ENCODE data around the gene CDC42SE2. TPM values are rescaled to one million over a fixed set of nuclear protein-coding genes. Genes with fewer than 3 reads are reported as not detected.

Gene CDC42SE2
- total RNA-seq, 2 experiments from 2014 or later = 100 to 102 TPM

DNA sequence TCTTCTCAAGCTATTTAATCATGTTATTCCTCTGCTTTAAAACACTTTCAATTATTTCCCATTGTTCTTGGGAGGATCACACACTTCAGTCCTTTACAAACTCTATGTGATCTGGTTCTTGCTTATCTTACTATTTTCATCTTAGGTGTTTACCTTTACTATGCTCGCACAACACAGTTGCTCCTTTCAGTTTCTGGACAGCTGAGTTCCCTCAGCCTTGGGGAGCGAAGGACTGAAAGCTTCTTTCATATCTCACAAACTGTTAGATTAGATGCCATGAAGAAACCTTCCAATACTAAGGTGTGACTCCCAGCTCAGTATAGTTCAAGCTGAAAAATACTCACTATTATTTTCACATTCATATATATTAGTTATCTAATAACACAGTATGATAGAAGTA, 117.9 kb downstream of the CDC42SE2 start:
- Mint-ChIP-seq H3K4me3 (peak overlapping the region; percentile 40), H3K27ac (peak overlapping the region; percentile 99), H3K27me3 (no peaks in the 10 kb centered on the region), H3K9me3 (no peaks in the 10 kb centered on the region), H3K4me1 (ENCODE audit: low read depth) (peaks cover 85% of the 10 kb centered on the region), H3K36me3 (ENCODE audit: low read depth) (peaks cover 56% of the 10 kb centered on the region)
- ChIA-PET CTCF (interaction anchor here (0.7 to 4.4 kb wide), 31 partner anchors 9 to 217 kb away, joined by 3 to 38 read pairs (median 5); partner anchors contain the start of genes CDC42SE2 and HINT1), POLR2A (interaction anchor here (0.9 to 5.2 kb wide), 19 partner anchors 9 to 167 kb away, joined by 3 to 62 read pairs (median 4); partner anchors contain the start of gene CDC42SE2)
- DNase-seq (peak; percentile 29), ATAC-seq (peak; percentile 6)
- TF ChIP-seq, protein P1, sequence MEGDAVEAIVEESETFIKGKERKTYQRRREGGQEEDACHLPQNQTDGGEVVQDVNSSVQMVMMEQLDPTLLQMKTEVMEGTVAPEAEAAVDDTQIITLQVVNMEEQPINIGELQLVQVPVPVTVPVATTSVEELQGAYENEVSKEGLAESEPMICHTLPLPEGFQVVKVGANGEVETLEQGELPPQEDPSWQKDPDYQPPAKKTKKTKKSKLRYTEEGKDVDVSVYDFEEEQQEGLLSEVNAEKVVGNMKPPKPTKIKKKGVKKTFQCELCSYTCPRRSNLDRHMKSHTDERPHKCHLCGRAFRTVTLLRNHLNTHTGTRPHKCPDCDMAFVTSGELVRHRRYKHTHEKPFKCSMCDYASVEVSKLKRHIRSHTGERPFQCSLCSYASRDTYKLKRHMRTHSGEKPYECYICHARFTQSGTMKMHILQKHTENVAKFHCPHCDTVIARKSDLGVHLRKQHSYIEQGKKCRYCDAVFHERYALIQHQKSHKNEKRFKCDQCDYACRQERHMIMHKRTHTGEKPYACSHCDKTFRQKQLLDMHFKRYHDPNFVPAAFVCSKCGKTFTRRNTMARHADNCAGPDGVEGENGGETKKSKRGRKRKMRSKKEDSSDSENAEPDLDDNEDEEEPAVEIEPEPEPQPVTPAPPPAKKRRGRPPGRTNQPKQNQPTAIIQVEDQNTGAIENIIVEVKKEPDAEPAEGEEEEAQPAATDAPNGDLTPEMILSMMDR (IDR thresholded peaks at IDR 0.05) = no peak
- intact Hi-C loops (cut with micrococcal nuclease) = loop anchor here (2.0 to 5.0 kb wide), 3 partner anchors 59 to 209 kb away; partner anchors contain the start of gene LYRM7

DNA sequence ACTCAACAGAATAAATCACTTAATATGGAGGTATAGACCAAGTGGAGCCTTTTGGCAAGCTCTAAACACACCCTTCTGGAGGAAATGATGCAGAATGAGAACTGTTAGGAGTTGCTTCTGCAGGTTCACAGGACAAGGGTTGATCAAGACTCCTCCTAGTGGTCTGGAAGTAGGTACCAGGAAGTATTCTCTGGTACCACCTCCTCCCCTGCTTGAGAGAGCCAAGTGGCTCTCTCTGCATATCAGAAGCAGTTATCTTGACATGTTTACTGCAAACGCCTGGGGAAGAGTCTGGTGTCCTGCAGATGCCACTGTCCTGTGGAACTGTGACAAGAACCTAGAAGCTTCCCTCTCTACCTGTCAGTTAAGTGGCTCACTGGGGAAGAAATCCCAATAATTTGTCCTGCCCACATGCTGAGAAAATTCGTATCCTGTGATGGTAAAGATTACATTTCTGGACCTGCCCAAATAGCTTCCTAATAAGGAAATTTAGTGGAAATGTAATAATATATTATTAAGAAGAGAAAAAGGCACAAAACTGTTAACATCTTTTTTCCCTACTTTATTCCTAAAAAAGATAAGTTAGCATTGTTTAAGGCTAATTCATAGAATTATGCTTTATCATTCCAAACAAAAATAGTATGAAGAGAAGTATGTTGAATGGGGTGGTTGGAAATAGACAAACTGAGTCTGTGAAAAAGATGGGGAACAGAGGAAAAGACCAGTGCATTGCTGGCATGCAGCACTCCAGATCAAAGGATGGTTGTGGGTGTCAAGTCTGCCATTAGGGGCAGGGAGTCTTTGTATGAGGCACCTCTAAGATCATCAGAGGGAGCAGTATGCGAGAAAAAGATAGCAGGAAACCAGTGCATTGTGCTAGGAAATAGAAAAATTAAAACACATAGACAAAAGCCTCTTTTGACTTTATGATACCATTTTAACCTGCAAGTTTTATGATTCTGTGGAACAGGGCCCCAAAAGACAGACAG, 118.8 kb downstream of the CDC42SE2 start:
- ATAC-seq (peak; percentile 68), DNase-seq (peak; percentile 56)
- ChIA-PET CTCF (interaction anchor here (0.7 to 4.4 kb wide), 32 partner anchors 9 to 218 kb away, joined by 3 to 38 read pairs (median 5); partner anchors contain the start of genes CDC42SE2 and HINT1), POLR2A (interaction anchor here (0.5 to 5.2 kb wide), 22 partner anchors 8 to 217 kb away, joined by 3 to 62 read pairs (median 4); partner anchors contain the start of gene CDC42SE2)
- Mint-ChIP-seq H3K4me3 (peak overlapping the region; percentile 47), H3K4me1 (ENCODE audit: low read depth) (peaks cover 81% of the 10 kb centered on the region), H3K9me3 (no peaks in the 10 kb centered on the region), H3K27ac (peak overlapping the region; percentile 99), H3K27me3 (no peaks in the 10 kb centered on the region), H3K36me3 (ENCODE audit: low read depth) (peaks cover 59% of the 10 kb centered on the region)
- intact Hi-C loops (cut with micrococcal nuclease) = loop anchor here (2.0 to 5.0 kb wide), 3 partner anchors 60 to 210 kb away; partner anchors contain the start of gene LYRM7
- TF ChIP-seq, protein P1 (IDR thresholded peaks at IDR 0.05) = peak; percentile 61

DNA sequence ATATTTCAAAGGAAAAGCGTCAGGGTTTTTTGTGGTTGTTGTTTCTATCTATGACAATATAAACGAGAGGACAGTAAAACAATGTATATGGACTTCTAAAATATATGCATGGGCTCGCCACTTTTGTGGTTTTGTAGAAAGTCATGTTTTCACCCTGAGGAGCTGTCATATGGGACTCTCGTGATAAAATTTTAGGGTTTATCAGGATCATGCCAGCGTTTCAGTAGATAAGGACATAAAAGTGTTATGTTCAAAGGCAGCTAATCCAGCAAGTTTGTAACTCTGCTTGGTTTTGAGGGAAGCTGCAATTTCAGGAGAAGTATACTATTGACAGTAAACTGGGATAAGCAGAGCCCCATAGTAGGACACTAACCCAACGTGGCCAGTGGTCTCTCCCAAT, 120.3 kb downstream of the CDC42SE2 start:
- peaks cover 65% of the 10 kb centered on the region for H3K36me3 Mint-ChIP-seq (ENCODE audit: low read depth)
- ChIA-PET CTCF (interaction anchor here (1.5 to 4.4 kb wide), 3 partner anchors 10 to 71 kb away, joined by 4 to 38 read pairs (median 4); no protein-coding TSS in a partner anchor), POLR2A (interaction anchor here (0.9 to 5.2 kb wide), 6 partner anchors 8 to 220 kb away, joined by 3 to 62 read pairs (median 4); partner anchors contain the start of gene CDC42SE2)
- H3K9me3 Mint-ChIP-seq = no peaks in the 10 kb centered on the region
- ATAC-seq = no peak
- peaks cover 82% of the 10 kb centered on the region for H3K4me1 Mint-ChIP-seq (ENCODE audit: low read depth)
- H3K4me3 Mint-ChIP-seq = peak overlapping the region; percentile 34
- DNase-seq = no peak
- H3K27me3 Mint-ChIP-seq = no peaks in the 10 kb centered on the region
- TF ChIP-seq, protein P1 (IDR thresholded peaks at IDR 0.05) = no peak
- H3K27ac Mint-ChIP-seq = peak overlapping the region; percentile 99
- intact Hi-C loops (cut with micrococcal nuclease) = loop anchor here (5.0 kb wide), 2 partner anchors 62 to 212 kb away; partner anchors contain the start of gene LYRM7

DNA sequence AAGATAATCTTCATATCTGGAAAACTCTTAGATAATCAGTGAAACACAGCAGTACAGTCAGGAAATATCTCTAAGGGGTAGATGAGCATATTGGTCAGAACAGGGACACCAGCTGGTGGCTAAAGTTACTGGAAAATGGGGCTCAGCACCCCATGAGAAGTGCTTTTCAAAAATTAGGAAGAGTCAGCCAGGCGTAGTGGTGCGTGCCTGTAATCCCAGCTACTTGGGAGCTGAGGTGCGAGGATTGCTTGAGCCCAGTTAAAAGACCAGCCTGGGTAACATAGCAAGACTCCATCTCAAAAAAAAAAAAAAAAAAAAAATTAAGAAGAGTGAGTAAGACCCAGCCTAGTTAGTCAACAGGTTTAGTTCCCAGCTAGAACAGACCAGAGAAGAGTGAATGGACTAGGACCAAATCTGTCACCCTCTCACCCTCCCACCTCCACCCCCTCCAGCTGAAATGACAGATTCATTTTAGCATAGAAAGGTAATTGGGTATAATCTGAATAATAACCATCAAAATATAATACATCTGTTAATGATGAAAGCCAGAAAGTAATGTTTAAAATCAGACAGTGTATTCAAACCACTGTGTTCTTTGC, 120.9 kb downstream of the CDC42SE2 start:
- ATAC-seq (peak; percentile 47), DNase-seq (peak; percentile 68)
- ChIA-PET CTCF (interaction anchor here (0.9 to 4.4 kb wide), 4 partner anchors 10 to 132 kb away, joined by 4 to 38 read pairs (median 4); no protein-coding TSS in a partner anchor), POLR2A (interaction anchor here (1.0 to 5.2 kb wide), 6 partner anchors 55 to 221 kb away, joined by 3 to 62 read pairs (median 4); partner anchors contain the start of gene CDC42SE2)
- Mint-ChIP-seq H3K9me3 (no peaks in the 10 kb centered on the region), H3K36me3 (ENCODE audit: low read depth) (peaks cover 69% of the 10 kb centered on the region), H3K4me3 (peak overlapping the region; percentile 34), H3K4me1 (ENCODE audit: low read depth) (peaks cover 86% of the 10 kb centered on the region), H3K27ac (peak overlapping the region; percentile 99), H3K27me3 (no peaks in the 10 kb centered on the region)
- TF ChIP-seq, protein P1 (IDR thresholded peaks at IDR 0.05) = no peak
- intact Hi-C loops (cut with micrococcal nuclease) = loop anchor here (1.0 to 5.0 kb wide), 3 partner anchors 10 to 212 kb away; partner anchors contain the start of gene LYRM7

Measured in activated CD8-positive, alpha-beta T cell treated with anti-CD3 and anti-CD28 coated beads for 36 hours (primary cell).